ENCODE data around the gene PPCDC.

The PPCDC gene

DNA sequence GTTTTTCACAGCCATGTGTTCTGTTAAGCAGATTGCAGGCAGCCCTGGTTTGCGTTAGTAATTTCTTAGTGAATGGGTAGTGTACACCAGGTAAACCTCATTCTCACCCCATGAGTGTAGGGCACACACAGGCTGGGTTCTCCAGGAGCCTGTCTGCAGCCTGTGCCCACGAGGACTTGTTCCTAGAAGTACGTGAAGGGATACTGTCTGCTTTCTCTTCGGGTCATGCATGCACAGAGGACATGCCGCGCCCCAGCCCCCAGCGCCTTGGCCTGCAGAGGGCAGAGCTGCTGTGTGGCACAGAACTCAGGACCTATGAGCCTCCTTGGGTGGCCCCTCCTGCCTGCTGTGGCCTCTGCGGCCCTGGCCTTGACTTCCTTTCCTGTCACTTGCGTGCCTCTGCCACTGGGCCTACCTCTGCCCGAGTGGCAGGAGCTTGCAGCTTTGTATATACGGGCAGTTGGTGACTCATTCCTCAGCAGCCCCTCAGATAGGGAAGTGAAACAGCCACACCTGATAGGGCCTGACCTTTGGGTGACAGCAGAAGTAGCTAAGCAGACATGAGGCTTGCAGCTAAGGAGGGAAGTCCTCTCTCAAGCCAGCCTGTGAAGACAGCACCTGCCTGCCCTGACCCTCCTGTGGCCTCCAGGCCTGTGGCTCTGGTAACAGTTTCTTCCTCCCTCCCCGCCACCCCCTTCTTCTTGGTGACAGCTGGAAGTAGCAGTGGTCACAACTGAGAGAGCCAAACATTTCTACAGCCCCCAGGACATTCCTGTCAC lies 19.5 kb downstream of the PPCDC start:
- no peak for TF ChIP-seq ZC3H10 (CRISPR knock-in tag; IDR thresholded peaks at IDR 0.05)
- no peak for TF ChIP-seq ARNTL (CRISPR knock-in tag; IDR thresholded peaks at IDR 0.05; ENCODE audit: borderline replicate concordance, low read depth)
- TF ChIP-seq SNAI2 (CRISPR knock-in tag; IDR thresholded peaks at IDR 0.05) = no peak
- no peak for TF ChIP-seq ZNF565 (CRISPR knock-in tag; conservative IDR thresholded peaks at IDR 0.05; ENCODE audit: low read depth)
- no peak for TF ChIP-seq ZFP3 (CRISPR knock-in tag; IDR thresholded peaks at IDR 0.05)
- no peak for TF ChIP-seq ESRRG (CRISPR knock-in tag; IDR thresholded peaks at IDR 0.05)
- TF ChIP-seq RARB (CRISPR knock-in tag; IDR thresholded peaks at IDR 0.05) = no peak
- TF ChIP-seq, protein P1, sequence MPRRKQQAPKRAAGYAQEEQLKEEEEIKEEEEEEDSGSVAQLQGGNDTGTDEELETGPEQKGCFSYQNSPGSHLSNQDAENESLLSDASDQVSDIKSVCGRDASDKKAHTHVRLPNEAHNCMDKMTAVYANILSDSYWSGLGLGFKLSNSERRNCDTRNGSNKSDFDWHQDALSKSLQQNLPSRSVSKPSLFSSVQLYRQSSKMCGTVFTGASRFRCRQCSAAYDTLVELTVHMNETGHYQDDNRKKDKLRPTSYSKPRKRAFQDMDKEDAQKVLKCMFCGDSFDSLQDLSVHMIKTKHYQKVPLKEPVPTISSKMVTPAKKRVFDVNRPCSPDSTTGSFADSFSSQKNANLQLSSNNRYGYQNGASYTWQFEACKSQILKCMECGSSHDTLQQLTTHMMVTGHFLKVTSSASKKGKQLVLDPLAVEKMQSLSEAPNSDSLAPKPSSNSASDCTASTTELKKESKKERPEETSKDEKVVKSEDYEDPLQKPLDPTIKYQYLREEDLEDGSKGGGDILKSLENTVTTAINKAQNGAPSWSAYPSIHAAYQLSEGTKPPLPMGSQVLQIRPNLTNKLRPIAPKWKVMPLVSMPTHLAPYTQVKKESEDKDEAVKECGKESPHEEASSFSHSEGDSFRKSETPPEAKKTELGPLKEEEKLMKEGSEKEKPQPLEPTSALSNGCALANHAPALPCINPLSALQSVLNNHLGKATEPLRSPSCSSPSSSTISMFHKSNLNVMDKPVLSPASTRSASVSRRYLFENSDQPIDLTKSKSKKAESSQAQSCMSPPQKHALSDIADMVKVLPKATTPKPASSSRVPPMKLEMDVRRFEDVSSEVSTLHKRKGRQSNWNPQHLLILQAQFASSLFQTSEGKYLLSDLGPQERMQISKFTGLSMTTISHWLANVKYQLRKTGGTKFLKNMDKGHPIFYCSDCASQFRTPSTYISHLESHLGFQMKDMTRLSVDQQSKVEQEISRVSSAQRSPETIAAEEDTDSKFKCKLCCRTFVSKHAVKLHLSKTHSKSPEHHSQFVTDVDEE (CRISPR knock-in tag; IDR thresholded peaks at IDR 0.05) = no peak
- peak; percentile 64 for ATAC-seq

DNA sequence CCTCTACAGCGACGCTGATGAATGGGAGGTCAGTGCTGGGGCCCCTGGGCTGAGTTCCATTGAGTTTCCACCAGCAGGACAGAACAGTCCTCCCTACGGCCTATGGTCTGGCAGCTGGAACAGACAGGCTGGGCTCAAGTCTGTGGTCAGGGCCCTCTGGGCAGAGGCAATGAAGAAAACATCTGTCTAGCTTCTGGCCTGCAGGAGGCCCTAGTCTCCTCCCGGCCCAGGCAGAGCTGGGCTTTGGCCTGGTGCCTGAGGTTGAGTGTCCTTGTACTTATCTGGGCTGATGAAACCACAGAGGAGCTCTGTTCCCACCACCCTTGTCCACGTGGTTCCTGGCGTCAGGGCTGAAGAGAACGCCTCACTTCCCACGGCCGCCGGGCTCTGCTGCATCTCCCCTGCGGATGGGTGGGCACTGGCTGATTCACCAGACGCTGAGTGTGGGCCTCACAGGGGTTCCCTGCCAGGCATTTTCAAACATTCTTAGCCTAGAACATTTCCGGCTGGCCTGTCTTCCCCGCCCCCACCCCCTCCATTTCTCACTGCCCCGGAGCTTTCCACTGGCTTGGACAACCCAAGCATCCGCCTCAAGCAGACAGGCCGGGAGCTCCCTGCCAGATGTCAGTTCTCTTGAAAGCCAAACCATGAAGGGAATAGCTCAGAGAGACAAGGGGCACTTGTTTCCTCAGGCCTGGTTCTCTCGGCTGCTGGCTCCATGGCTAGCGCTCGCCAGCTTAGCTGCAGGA lies 20.3 kb downstream of the PPCDC start:
- TF ChIP-seq ZNF70 (CRISPR knock-in tag; IDR thresholded peaks at IDR 0.05) (no peak), ZNF8 (CRISPR knock-in tag; IDR thresholded peaks at IDR 0.05) (no peak), PPARA (CRISPR knock-in tag; IDR thresholded peaks at IDR 0.05; ENCODE audit: borderline replicate concordance) (no peak), GLIS3 (CRISPR knock-in tag; IDR thresholded peaks at IDR 0.05) (no peak), TOX (CRISPR knock-in tag; IDR thresholded peaks at IDR 0.05; ENCODE audit: borderline replicate concordance) (no peak), ZC3H10 (CRISPR knock-in tag; IDR thresholded peaks at IDR 0.05) (no peak), RARB (CRISPR knock-in tag; IDR thresholded peaks at IDR 0.05) (no peak)
- TF ChIP-seq, protein P2, sequence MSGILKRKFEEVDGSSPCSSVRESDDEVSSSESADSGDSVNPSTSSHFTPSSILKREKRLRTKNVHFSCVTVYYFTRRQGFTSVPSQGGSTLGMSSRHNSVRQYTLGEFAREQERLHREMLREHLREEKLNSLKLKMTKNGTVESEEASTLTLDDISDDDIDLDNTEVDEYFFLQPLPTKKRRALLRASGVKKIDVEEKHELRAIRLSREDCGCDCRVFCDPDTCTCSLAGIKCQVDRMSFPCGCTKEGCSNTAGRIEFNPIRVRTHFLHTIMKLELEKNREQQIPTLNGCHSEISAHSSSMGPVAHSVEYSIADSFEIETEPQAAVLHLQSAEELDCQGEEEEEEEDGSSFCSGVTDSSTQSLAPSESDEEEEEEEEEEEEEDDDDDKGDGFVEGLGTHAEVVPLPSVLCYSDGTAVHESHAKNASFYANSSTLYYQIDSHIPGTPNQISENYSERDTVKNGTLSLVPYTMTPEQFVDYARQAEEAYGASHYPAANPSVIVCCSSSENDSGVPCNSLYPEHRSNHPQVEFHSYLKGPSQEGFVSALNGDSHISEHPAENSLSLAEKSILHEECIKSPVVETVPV (CRISPR knock-in tag; IDR thresholded peaks at IDR 0.05) = no peak
- TF ChIP-seq, protein P1 (CRISPR knock-in tag; IDR thresholded peaks at IDR 0.05) = no peak
- peak; percentile 25; the same call in 2 of the 3 replicates for ATAC-seq

DNA sequence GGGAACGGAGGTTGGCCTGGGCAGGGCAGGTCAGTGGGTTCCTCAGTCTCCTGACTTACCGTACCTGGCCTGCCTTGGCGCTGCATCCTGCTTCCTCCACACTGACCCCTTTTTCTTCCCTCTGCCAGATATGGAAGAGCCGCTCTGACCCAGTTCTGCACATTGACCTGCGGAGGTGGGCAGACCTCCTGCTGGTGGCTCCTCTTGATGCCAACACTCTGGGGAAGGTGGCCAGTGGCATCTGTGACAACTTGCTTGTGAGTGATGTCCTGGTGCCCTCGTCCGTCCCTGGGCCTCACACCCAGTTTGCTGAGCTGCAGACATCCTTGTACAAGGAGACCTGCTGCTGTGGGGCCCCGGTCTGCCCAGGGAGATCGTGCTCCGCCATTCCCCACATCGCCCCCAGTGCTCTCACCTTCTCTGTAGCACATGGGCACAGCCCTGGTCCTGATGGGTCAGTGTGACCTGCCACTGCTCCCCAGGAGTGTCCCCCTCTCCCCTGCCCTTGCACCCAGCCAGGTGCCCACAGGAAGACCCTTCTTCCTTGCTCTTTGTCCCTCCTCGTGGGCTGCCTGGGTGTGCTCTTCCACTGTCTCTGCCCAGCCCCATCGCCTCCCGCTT lies 21.0 kb downstream of the PPCDC start:
- TF ChIP-seq CSDC2 (CRISPR knock-in tag; IDR thresholded peaks at IDR 0.05) (no peak), ISL1 (CRISPR knock-in tag; IDR thresholded peaks at IDR 0.05) (no peak)
- no peak for ATAC-seq

DNA sequence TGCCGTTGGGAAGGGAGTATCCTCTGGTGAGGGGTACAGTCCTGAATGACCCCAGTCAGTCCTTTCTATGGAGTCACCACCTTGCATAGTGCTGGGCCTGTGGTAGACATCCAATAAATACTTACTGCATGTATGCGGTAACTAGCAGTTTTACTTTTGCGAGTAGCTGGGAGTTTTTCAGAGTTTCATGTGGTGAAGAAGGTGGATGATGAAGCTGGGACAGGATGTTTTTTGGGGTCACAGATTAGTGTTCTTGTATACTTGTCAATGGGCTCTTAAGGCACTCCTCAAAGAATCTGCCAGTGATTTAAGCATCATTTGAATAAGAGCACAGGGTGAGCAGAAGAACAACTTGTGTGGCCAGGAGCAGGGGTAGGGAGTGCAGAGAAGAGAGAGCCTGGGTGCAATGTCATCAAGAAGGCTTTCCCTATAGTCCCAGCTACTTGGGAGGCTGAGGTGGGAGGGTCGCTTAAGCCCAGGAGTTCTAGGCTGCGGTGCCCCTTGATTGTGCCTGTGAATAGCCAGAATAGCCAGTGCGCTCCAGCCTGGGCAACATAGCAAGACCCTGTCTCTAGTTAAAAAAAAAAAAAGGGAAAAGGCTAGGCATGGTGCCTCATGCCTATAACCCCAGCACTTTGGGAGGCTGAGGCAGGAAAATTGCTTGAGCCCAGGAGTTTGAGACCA lies 22.1 kb downstream of the PPCDC start:
- ATAC-seq = no peak
- TF ChIP-seq, protein P3, sequence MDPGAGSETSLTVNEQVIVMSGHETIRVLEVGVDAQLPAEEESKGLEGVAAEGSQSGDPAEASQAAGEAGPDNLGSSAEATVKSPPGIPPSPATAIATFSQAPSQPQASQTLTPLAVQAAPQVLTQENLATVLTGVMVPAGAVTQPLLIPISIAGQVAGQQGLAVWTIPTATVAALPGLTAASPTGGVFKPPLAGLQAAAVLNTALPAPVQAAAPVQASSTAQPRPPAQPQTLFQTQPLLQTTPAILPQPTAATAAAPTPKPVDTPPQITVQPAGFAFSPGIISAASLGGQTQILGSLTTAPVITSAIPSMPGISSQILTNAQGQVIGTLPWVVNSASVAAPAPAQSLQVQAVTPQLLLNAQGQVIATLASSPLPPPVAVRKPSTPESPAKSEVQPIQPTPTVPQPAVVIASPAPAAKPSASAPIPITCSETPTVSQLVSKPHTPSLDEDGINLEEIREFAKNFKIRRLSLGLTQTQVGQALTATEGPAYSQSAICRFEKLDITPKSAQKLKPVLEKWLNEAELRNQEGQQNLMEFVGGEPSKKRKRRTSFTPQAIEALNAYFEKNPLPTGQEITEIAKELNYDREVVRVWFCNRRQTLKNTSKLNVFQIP (CRISPR knock-in tag; IDR thresholded peaks at IDR 0.05; ENCODE audit: borderline replicate concordance, low read depth) = no peak
- no peak for TF ChIP-seq GLIS3 (CRISPR knock-in tag; IDR thresholded peaks at IDR 0.05)
- TF ChIP-seq OSR1 (CRISPR knock-in tag; IDR thresholded peaks at IDR 0.05) = no peak
- no peak for TF ChIP-seq PPARA (CRISPR knock-in tag; IDR thresholded peaks at IDR 0.05; ENCODE audit: borderline replicate concordance)
- no peak for TF ChIP-seq ESRRG (CRISPR knock-in tag; IDR thresholded peaks at IDR 0.05)
- TF ChIP-seq ZFP30 (CRISPR knock-in tag; IDR thresholded peaks at IDR 0.05) = no peak
- TF ChIP-seq TCF4 (CRISPR knock-in tag; IDR thresholded peaks at IDR 0.05; ENCODE audit: borderline replicate concordance) = no peak
- no peak for TF ChIP-seq ZNF70 (CRISPR knock-in tag; IDR thresholded peaks at IDR 0.05)
- TF ChIP-seq ZC3H10 (CRISPR knock-in tag; IDR thresholded peaks at IDR 0.05) = no peak
- no peak for TF ChIP-seq ZNF8 (CRISPR knock-in tag; IDR thresholded peaks at IDR 0.05)
- TF ChIP-seq RARB (CRISPR knock-in tag; IDR thresholded peaks at IDR 0.05) = no peak
- TF ChIP-seq, protein P4, sequence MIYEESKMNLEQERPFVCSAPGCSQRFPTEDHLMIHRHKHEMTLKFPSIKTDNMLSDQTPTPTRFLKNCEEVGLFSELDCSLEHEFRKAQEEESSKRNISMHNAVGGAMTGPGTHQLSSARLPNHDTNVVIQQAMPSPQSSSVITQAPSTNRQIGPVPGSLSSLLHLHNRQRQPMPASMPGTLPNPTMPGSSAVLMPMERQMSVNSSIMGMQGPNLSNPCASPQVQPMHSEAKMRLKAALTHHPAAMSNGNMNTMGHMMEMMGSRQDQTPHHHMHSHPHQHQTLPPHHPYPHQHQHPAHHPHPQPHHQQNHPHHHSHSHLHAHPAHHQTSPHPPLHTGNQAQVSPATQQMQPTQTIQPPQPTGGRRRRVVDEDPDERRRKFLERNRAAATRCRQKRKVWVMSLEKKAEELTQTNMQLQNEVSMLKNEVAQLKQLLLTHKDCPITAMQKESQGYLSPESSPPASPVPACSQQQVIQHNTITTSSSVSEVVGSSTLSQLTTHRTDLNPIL (CRISPR knock-in tag; IDR thresholded peaks at IDR 0.05; ENCODE audit: low read depth) = no peak
- TF ChIP-seq BACH2 (CRISPR knock-in tag; IDR thresholded peaks at IDR 0.05; ENCODE audit: borderline replicate concordance) = no peak
- no peak for TF ChIP-seq TOX (CRISPR knock-in tag; IDR thresholded peaks at IDR 0.05; ENCODE audit: borderline replicate concordance)
- TF ChIP-seq ARNTL (CRISPR knock-in tag; IDR thresholded peaks at IDR 0.05; ENCODE audit: borderline replicate concordance, low read depth) = no peak
